Measurements from ENCODE around the gene BASP1.

BASP1 gene, protein sequence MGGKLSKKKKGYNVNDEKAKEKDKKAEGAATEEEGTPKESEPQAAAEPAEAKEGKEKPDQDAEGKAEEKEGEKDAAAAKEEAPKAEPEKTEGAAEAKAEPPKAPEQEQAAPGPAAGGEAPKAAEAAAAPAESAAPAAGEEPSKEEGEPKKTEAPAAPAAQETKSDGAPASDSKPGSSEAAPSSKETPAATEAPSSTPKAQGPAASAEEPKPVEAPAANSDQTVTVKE

DNA sequence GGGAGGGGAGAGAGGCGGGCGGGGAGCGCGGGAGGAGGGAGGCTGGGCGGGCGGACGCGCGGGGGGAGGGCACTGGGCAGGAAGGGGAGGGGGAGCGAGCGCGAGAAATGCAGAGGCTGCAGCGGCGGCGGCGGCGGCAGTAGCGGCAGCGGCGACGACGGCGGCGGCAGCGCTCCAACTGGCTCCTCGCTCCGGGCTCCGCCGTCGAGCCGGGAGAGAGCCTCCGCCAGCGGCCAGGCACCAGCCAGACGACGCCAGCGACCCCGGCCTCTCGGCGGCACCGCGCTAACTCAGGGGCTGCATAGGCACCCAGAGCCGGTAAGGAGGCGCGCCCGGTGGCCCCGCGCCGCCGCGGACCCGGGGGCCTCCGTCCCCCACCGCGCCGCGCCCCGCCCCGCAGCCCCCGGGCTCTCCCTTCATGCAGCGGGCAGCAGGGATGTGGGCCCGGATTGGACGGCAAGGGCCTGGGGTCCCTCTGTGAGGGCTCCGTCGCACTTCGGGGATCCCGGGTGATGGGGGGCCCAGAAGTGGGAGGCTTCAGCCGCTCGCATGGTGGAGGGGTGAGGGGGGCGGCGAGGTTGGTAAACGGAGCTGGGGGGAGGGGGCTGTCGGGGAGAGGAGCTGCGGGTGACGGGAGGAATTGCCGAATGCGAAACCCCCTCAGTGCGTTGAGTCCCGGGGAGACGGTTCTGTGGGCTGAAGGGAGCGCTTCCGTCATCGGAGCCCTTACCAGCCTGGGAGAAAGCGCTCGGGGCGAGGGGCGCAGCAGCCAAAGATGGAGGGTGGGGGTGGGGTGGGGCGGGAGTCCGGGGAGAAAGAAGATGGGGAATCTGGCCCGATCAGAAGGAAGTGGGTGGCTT is at the start of gene BASP1:
BASP1 (plus strand) TSS at position 139 of the 860 bp plus-strand sequence. CDS start 57,586 bp downstream, outside the sequence.
- DNase-seq (ENCODE audit: low spot score) = peak; percentile 89

- DNase-seq (ENCODE audit: low spot score) = no peak
Observed at GRCh38 chr5:17169507-17169906, 47.9 kb upstream of the BASP1 start.

GRCh38 chr5:17172791-17173190 is 44.6 kb upstream of the BASP1 start:
- no peak for DNase-seq (ENCODE audit: low spot score)

DNA sequence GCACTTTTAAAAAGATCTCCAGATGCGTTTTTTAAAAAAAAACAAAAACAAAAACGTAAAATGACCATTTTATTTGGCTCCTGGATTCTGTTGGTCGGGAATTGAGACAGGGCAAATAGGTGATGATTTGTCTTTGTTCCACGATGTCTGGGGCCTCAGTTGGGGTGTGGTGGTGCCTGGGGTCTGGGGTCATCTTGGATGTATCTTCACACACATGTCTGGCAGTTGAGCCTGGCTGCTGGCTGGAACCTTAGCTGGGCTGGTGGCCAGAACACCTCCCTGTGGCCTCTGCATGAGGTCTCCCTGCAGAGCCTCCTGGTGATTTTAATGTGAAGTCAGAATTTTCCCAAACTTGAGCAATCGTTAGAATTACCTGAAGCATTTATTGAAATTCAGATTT is 42.5 kb upstream of the BASP1 start:
- DNase-seq (ENCODE audit: low spot score) = no peak

GRCh38 chr5:17177501-17178372 is 39.7 kb upstream of the BASP1 start:
- no peak for DNase-seq (ENCODE audit: low spot score)

GRCh38 chr5:17178373-17178675 is 39.1 kb upstream of the BASP1 start:
- no peak for DNase-seq (ENCODE audit: low spot score)

DNA sequence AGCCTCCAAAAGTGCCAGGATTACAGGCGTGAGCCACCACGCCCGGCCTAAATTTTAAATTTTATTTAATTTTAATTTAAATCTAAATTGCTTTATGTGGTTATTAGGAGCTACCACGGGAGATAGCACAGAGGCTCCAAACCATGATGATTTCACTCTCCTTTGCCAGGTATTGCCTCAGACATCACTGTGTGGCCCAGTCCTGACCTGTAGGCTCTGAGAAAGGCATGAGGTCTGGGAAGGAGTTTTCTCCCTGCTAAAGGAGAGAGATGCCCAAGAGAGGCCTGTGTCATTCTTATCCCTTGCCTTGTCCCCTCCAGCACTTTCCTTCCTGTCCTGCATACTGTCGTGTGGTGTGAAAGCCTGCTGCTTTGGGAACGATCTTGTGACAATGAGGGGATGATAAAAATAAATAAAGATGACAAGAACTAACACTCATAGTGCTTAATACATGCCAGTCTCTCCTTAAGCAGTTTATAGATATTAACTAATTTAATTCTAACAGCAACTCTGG is 37.0 kb upstream of the BASP1 start:
- no peak for DNase-seq (ENCODE audit: low spot score)

DNA sequence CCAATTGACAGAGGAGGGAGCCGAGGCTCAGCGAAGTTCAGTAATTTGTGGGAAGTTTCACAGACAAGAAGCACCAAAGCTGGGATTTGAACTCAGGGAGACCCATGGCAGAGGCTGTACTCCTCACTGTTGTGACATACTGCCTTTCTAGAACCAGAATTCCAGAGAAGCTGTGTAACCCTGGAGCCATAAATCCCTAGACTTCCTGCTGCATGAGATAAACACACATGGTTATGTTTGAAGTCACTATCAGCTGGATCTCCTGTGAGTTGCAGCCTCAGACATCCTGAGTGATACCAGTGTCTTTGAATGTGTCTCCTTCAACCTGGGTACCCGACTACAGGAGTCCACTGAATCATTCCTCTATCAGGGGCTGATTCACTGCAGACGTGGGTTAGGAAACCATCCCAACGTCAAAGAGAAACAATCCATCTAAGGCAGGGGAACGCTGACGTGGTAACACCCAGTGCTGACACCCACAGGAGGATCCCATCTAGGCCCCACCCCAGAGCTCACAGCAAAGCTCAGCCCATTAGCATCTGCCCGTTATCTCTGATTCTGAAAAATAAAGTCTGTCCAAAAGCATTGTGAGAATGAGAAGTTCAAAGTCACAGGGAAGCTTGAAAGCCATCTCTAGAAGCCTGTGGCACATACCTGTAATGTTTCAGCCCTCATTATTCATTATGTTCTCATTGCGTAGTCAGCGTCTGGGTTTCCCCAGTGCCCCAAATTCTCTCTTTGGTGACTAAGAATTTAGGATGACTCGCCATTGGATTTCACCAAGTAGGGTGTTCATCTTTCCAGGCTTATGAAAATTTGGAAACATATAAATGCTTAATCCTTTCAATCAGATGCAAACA is 36.3 kb upstream of the BASP1 start:
- DNase-seq (ENCODE audit: low spot score) = no peak

GRCh38 chr5:17182494-17182893 is 34.9 kb upstream of the BASP1 start:
- no peak for DNase-seq (ENCODE audit: low spot score)

GRCh38 chr5:17182981-17183380 is 34.5 kb upstream of the BASP1 start:
- DNase-seq (ENCODE audit: low spot score) = no peak

- no peak for DNase-seq (ENCODE audit: low spot score)
Observed at GRCh38 chr5:17183831-17184230, 33.6 kb upstream of the BASP1 start.

- DNase-seq (ENCODE audit: low spot score) = no peak
Observed at GRCh38 chr5:17184588-17184987, 32.8 kb upstream of the BASP1 start.

GRCh38 chr5:17185349-17185748 is 32.1 kb upstream of the BASP1 start:
- DNase-seq (ENCODE audit: low spot score) = no peak

DNA sequence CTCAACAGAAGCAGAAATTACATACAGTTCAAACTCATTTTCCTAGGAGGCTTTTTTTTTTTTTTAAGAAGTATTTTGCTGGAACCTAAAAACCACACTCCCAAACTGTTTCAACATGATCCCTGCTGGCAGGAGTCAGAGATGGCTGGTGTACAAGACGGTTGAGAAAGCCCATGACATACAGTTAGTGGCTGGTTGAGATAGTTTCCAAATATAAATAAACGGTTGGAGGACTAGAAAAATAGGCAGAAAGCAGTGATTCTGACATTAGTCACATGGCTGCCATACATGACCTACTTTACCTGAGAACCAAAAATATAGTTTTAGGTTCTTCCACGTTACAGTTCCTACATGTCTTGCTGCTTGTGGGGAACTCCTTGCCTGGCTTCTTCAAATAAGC is 31.7 kb upstream of the BASP1 start:
- DNase-seq (ENCODE audit: low spot score) = peak; percentile 28

- DNase-seq (ENCODE audit: low spot score) = no peak
Observed at GRCh38 chr5:17186256-17186655, 31.2 kb upstream of the BASP1 start.

- no peak for DNase-seq (ENCODE audit: low spot score)
Observed at GRCh38 chr5:17187011-17187785, 30.2 kb upstream of the BASP1 start.

DNA sequence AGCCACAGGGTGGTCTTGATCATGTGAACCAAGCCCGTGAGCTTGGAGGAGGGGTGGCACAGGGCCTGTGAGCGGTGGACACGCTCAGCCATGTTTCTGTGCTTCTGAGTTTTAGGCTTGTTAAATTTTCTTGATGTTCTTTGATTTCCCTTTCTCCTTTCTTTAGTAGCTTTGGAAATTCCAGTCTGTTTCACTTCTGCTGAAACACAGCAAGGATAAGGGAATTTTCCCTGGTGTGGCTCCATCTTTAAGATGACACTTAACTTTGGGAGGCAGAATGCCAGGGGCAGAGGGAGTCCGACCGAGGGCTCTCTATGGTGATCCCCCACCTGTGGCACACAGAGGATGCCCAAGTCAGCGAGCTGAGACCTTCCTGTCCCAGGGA is 29.7 kb upstream of the BASP1 start:
- DNase-seq (ENCODE audit: low spot score) = no peak

DNA sequence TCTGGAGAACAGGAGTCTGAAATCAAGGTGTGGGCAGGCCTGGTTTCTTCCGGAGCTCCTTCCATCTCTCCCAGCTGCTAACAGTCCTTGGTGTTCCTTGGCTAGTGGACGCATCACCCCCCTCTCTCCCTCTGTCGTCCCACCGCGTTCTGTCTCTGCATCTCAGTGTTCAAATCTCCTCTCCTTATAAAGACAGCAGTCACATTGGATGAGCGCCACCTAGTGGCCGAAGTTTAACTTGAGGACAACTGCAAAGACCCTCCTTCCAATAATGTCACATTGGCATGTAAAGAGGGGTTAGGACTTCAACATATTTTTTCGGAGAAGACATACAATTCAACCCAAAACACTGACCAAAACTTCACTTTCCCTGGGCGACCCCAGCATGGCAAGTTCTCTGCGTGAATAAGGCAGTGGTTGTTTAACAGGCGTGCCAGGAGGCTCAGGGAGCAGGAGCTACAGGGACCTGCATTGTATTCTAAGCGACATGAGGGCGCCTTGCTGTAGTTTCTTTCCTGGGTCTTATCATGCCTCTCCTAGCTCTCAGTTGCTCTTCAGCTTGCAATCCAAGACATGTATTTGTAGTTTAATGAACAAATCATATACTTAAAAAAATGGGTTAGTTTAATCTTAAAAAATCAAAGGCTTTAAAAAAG is 27.9 kb upstream of the BASP1 start:
- DNase-seq (ENCODE audit: low spot score) = peak; percentile 83

DNA sequence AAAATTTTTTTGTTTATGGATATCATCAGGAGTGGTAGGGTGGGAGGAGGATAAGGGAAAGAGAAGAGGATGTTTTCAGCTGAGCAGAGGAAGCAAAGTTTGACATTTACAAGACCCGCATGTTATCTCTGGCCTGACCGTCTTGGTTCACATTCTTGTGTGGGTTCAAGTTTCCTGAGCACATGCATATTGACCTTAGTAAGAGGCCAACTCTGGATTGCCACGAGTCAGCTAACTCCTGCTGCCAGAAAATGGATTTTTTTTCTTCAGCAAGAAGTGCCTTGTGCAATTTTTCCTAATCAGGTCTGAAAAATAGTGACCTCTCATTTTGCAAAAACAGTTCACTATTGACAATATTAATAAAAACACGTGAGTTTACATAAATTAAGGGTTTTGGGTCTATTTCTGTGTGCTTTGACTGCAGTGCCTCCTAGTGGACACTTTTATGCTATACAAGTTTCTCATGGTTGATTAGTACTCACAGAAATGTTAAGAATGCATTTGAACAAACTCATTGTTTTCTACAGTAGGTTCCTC is 27.1 kb upstream of the BASP1 start:
- DNase-seq (ENCODE audit: low spot score) = peak; percentile 74

- DNase-seq (ENCODE audit: low spot score) = no peak
Observed at GRCh38 chr5:17190799-17191391, 26.5 kb upstream of the BASP1 start.
